KMS-11 (cell line): ENCODE measurements around the gene SAXO2.
"Not testable (repeated sequence)": the region's sequence is repeated elsewhere in the genome, so short reads cannot be mapped to it uniquely, and the experiment has no call there.

Experiments
- H2AFZ ChIP-seq: fragments of 200-600 bp; sonication (generic); 2 replicates; pipeline ENCODE4 v1.6.1; 2016; ENCODE audit warnings: antibody characterized with exemption, mixed run types, low read depth
- H3K27ac ChIP-seq: fragments of 200-600 bp; sonication (generic); 2 replicates; pipeline ENCODE4 v1.6.1; 2016; ENCODE audit warnings: mild to moderate bottlenecking, mixed run types
- H3K27me3 ChIP-seq: fragments of 200-600 bp; sonication (generic); 2 replicates; pipeline ENCODE4 v1.6.1; 2017; ENCODE audit warnings: mild to moderate bottlenecking, low read depth, mixed run types, moderate library complexity; ENCODE audit not compliant: insufficient read depth
- H3K36me3 ChIP-seq: fragments of 200-600 bp; sonication (generic); 2 replicates; pipeline ENCODE4 v1.6.1; 2017; ENCODE audit warnings: mild to moderate bottlenecking, mixed run types; ENCODE audit not compliant: insufficient read depth
- H3K4me1 ChIP-seq: fragments of 200-600 bp; sonication (generic); 2 replicates; pipeline ENCODE4 v1.6.1; 2016; ENCODE audit warnings: mild to moderate bottlenecking, low read depth, mixed run types; ENCODE audit not compliant: poor library complexity, severe bottlenecking
- H3K4me2 ChIP-seq: fragments of 200-600 bp; sonication (generic); 2 replicates; pipeline ENCODE4 v1.7.0; 2016; ENCODE audit warnings: mild to moderate bottlenecking, mixed run types
- H3K4me3 ChIP-seq: fragments of 200-600 bp; sonication (generic); IDR thresholded peaks from 2 replicates; pipeline ENCODE4 v1.6.1; 2017; ENCODE audit warnings: low read depth, low read length, mixed read lengths; ENCODE audit not compliant: insufficient read depth
- H3K79me2 ChIP-seq: fragments of 200-600 bp; sonication (generic); 2 replicates; pipeline ENCODE4 v1.6.1; 2016; ENCODE audit warnings: low read depth, mixed run types; ENCODE audit not compliant: insufficient read depth
- H3K9ac ChIP-seq: fragments of 200-600 bp; sonication (generic); 2 replicates; pipeline ENCODE4 v1.6.1; 2016; ENCODE audit warnings: mild to moderate bottlenecking, mixed run types
- H4K20me1 ChIP-seq: fragments of 200-600 bp; sonication (generic); 2 replicates; pipeline ENCODE4 v1.6.1; 2016; ENCODE audit warnings: mild to moderate bottlenecking, mixed run types; ENCODE audit not compliant: insufficient read depth
- TF ChIP-seq, protein P1 (sequence below): fragments of 200-600 bp; sonication (generic); conservative IDR thresholded peaks from 2 replicates; pipeline ENCODE4 v1.6.1; 2017; ENCODE audit warnings: low read depth, mild to moderate bottlenecking, antibody characterized with exemption, low read length, moderate library complexity, mixed read lengths

The SAXO2 gene

DNA sequence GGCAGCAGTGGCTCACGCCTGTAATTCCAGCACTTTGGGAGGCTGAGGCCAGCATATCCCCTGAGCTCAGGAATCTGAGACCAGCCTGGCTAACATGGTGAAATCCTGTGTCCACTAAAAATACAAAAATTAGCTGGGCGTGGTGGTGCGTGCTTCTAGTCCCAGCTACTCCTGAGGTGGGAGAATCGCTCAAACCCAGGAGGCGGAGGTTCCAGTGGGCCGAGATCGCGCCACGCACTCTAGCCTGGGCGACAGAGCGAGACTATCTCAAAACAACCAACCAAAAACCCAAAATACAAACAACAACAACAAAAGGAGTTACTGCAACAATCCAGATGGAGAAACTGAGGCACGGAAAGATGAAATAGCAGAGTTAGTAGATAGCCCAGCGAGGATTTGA lies 35.4 kb downstream of the SAXO2 start:
- no peak overlapping the region for H3K4me3 ChIP-seq
- H2AFZ ChIP-seq, result no peak overlapping the region
- no peaks in the 10 kb centered on the region for H3K27me3 ChIP-seq
- no peak overlapping the region for H3K27ac ChIP-seq
- no peak overlapping the region for H3K9ac ChIP-seq
- TF ChIP-seq, protein P1, sequence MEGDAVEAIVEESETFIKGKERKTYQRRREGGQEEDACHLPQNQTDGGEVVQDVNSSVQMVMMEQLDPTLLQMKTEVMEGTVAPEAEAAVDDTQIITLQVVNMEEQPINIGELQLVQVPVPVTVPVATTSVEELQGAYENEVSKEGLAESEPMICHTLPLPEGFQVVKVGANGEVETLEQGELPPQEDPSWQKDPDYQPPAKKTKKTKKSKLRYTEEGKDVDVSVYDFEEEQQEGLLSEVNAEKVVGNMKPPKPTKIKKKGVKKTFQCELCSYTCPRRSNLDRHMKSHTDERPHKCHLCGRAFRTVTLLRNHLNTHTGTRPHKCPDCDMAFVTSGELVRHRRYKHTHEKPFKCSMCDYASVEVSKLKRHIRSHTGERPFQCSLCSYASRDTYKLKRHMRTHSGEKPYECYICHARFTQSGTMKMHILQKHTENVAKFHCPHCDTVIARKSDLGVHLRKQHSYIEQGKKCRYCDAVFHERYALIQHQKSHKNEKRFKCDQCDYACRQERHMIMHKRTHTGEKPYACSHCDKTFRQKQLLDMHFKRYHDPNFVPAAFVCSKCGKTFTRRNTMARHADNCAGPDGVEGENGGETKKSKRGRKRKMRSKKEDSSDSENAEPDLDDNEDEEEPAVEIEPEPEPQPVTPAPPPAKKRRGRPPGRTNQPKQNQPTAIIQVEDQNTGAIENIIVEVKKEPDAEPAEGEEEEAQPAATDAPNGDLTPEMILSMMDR, result no peak
- no peaks in the 10 kb centered on the region for H3K79me2 ChIP-seq
- H3K36me3 ChIP-seq, result no peaks in the 10 kb centered on the region
- H3K4me2 ChIP-seq, result no peak overlapping the region
- no peaks in the 10 kb centered on the region for H4K20me1 ChIP-seq
- no peaks in the 10 kb centered on the region for H3K4me1 ChIP-seq

DNA sequence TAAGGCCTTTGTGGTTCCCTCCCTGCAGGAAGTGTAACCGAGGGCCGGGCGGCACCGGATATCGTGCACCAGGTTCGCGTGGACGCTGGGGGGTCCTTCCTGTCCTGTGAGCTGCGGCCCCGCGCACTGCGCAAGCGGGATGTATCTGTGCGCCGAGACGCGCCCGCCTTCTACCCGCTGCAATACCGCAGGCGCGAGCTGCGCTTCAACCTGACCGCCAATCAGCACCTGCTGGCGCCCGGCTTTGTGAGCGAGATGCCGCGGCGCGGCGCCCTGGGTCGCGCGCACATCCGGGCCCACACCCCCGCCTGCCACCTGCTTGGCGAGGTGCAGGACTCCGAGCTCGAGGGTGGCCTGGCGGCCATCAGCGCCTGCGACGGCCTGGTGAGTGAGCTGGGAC lies 35.9 kb downstream of the SAXO2 start:
- H3K36me3 ChIP-seq, result no peaks in the 10 kb centered on the region
- H3K4me1 ChIP-seq, result no peaks in the 10 kb centered on the region
- no peak overlapping the region for H3K27ac ChIP-seq
- H4K20me1 ChIP-seq, result no peaks in the 10 kb centered on the region
- no peak overlapping the region for H3K4me2 ChIP-seq
- no peak overlapping the region for H3K9ac ChIP-seq
- no peaks in the 10 kb centered on the region for H3K27me3 ChIP-seq
- no peaks in the 10 kb centered on the region for H3K79me2 ChIP-seq
- TF ChIP-seq, protein P1, result no peak
- H2AFZ ChIP-seq, result no peak overlapping the region
- no peak overlapping the region for H3K4me3 ChIP-seq

DNA sequence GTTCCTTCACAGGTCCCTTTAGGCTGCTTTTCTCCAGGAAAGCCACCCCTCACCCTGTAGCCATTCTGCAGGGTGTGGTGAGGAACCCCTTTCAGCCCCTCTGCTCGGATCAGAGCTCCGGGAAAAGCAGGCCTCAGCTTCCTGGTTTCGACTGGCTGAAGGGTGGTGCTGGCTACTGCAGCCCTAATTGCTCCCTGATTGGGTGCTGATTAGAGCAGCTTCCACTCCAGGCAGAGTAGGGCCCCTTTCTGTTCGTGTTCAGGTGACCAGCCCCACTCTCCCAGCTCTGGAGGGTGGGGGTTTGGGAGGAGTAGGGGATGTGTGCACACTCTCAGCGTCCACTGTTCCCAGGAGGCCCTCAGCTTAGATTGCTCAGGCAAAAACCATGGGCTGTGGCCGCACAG lies 36.9 kb downstream of the SAXO2 start:
- not testable (repeated sequence) for H3K27me3 ChIP-seq, H3K27ac ChIP-seq, H3K36me3 ChIP-seq, H3K4me3 ChIP-seq, H4K20me1 ChIP-seq, H2AFZ ChIP-seq, H3K9ac ChIP-seq, H3K79me2 ChIP-seq, H3K4me1 ChIP-seq, H3K4me2 ChIP-seq

DNA sequence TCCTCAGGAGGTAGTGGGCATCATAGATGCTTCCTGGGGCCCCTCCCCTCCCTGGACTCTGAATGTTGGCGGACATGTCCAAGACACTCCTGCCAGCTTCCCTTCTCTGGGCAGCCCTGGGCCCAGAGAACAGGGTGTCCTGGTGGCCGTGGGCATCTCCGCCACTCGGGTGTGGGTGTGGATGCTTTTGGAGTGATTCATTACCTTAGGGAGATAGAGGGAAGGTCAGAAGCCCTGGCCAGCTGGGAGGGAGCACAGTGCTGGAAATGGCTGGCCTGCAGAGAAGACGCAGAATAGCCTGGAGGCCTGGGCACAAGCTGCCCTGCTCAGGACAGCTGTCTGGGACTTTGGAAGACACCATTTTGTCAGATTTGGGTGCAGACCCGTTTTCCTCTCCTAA lies 37.7 kb downstream of the SAXO2 start:
- not testable (repeated sequence) for H3K36me3 ChIP-seq, H3K79me2 ChIP-seq, H2AFZ ChIP-seq, H3K9ac ChIP-seq, H3K4me1 ChIP-seq, H4K20me1 ChIP-seq, H3K27me3 ChIP-seq, H3K27ac ChIP-seq, H3K4me2 ChIP-seq, H3K4me3 ChIP-seq

DNA sequence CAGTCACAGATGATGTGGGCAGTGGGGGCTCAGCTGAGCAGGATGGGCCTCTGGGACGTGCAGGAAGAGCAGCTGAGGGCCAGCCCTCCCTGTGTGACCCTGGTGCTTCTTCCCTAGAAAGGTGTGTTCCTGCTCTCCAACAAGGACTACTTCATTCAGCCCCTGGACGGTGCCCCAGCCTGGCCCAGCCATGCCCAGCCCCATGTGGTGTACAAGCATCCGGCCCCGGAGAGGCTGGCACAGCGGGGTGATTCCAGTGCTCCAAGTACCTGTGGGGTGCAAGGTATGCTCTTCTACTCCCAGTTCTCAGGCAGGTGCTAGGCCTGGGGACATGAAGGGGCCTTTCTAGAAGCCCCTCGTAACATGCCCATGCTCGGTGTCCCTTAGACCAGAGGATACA lies 38.3 kb downstream of the SAXO2 start:
- Histone ChIP-seq H4K20me1 (no peaks in the 10 kb centered on the region), H3K27me3 (no peaks in the 10 kb centered on the region), H3K9ac (no peak overlapping the region), H3K4me1 (no peaks in the 10 kb centered on the region), H3K27ac (no peak overlapping the region), H3K4me3 (no peak overlapping the region), H3K4me2 (no peak overlapping the region), H3K79me2 (no peaks in the 10 kb centered on the region), H2AFZ (no peak overlapping the region), H3K36me3 (no peaks in the 10 kb centered on the region)
- TF ChIP-seq, protein P1, result no peak
